CD4-positive, alpha-beta T cell treated with Interleukin-6 at 100 ng/mL for 8 hours (primary cell): ENCODE data around the gene RASAL2.
"Not testable (repeated sequence)": the region's sequence is repeated elsewhere in the genome, so short reads cannot be mapped to it uniquely, and the experiment has no call there.

Experiments used
- DNase-seq: peaks from one replicate; pipeline ENCODE4 v3.0.0-alpha.2; 2020; ENCODE audit warnings: mixed read lengths, low spot score

Gene RASAL2

DNA sequence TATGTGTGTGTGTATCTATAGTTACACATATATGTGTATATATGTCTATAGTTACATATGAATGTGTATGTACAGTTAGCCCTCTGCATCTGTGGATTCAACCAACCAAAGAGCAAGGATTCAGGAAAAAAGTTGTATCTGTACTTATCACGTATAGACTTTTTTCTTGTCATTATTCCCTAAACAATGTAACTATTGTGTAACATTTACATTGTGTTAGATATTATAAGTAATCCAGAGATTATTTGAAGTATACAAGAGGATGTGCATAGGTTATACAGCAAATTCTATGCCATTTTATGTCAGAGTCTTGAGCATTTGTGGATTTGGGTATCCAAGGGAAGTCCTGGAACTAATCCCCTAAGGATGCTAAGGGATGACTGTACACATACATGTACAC, 71.3 kb downstream of the RASAL2 start:
- no peak for DNase-seq

DNA sequence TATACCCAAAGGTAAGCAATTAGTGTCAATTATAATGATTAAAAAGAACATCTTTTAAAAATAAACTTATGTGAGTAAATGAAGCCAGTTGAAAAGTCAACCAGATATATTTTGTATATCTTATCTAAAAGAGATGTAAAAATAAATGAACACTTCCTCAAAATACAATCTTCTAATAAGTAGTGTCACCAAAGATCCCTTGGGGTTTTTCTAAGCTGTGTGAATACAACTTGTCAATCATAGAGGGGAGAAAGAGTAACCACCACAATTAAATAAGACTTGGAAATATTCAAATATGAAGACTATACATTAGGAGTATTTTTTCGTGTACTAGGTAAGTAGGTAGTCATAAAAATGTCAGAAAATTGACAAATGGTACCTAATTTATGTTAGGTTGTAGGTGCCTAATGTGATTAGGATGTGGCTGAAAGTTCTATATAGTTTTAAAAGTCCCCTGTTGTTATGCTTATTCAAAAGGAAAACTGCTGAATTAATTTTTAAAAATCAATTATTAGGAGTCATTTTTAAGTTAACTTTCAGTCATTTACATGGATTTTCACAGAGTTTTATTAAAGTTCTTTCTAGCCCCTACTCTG, 72.6 kb downstream of the RASAL2 start:
- no peak for DNase-seq

DNA sequence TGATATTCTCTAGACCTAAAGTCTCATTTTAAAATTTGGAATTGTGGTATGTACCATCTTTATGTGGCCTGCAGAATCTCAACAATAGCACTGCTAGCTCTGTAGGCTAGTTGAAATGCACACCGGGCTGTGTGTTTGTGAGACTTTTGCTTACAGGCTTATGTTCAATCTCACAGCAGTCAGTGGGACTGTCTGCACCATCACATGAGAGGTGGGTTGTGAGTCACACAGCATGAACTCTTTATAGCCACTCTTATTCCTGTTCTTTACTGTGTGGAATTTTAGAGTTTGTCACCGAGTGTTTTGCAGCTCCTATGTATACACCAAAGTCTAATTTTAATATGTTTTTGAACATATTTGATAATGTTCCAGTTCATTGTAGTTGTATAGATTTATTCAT, 74.6 kb downstream of the RASAL2 start:
- no peak for DNase-seq

DNA sequence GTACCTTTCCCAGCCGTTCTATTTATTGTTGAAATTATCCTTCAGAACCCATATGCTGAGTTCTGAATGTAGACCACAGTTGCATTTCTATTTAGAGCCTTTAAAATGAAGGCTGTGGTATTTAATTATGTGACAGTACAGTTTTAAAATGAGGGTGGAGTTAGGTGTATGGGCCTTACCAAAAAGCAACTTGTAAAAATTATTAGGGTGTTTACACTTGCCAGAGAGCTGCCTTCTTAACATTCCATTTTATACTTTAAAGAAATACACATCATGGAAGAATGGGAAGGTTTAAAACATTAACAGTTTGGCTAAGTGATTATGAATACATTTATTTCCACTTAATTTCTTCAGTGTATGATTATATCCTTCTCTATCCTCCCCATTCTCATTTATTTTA, 75.7 kb downstream of the RASAL2 start:
- DNase-seq: no peak

DNA sequence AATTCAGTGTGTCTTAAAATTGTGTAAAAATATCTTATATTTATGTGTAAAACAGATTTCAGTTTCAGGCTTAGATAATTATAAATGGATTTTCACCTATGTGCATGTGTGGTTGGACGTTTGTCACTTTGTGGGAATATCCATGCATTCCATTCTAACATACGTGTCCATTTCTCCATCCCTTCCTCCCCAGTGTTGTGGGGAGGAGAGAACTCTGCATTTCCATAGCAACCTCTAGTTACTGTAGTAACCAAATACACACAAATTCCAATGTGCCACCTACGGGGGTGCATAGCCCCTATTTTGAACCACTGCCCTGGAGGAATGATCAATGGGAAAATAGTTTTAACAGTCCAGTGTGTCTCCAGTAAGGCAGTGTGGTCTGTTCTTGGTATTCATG, 79.0 kb downstream of the RASAL2 start:
- no peak for DNase-seq

GRCh38 chr1:178174539-178174938, 80.6 kb downstream of the RASAL2 start:
- DNase-seq: no peak

GRCh38 chr1:178180405-178180804, 86.5 kb downstream of the RASAL2 start:
- no peak for DNase-seq

GRCh38 chr1:178183796-178184195, 89.9 kb downstream of the RASAL2 start:
- DNase-seq: no peak

- no peak for DNase-seq
Observed at GRCh38 chr1:178188306-178188705, 94.4 kb downstream of the RASAL2 start.

- no peak for DNase-seq
Observed at GRCh38 chr1:178189814-178190213, 95.9 kb downstream of the RASAL2 start.

GRCh38 chr1:178190881-178191280, 97.0 kb downstream of the RASAL2 start:
- no peak for DNase-seq

DNA sequence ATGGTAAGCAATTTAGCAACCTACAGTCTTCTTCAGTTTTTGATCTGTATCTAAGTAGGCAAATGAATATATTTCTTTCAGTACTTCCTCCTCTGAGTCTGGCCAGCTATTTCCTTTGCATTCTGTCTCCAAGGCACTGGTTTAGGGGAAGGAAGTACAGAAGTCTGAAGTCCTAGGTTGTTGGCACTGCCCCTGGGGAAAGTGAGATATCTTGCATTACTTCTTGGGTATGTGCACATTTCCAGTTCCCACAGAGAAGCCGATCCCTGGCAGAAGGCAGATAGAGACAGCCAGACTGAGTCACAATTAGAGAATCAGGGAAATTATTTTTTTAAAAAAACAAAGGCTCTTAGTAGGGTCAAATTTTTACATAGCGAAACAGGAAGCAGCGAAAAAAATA, 98.8 kb downstream of the RASAL2 start:
- no peak for DNase-seq

DNA sequence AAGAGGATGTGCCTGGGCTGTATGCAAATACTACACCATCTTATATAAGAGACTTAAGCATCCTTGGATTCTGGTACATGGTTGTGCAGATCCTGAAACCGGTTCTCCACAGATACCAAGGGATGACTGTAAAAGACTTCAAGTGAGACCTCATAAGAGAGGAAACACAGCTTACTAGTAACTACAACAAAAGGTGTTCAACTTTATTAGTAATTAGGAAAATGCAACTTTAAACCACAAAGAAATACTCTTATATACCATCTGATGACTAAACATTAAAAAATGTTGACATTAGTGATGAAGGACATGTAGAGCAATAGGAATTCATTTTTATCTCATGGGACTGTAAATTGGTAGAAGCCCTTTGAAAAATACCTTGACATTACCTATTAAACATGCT, 102.7 kb downstream of the RASAL2 start:
- no peak for DNase-seq

- not testable (repeated sequence) for DNase-seq
Observed at GRCh38 chr1:178202095-178202494, 108.2 kb downstream of the RASAL2 start.

- DNase-seq: not testable (repeated sequence)
Observed at GRCh38 chr1:178202546-178202945, 108.6 kb downstream of the RASAL2 start.

- DNase-seq: not testable (repeated sequence)
Observed at GRCh38 chr1:178208269-178208856, 114.5 kb downstream of the RASAL2 start.

- DNase-seq: no peak
Observed at GRCh38 chr1:178209935-178210334, 116.0 kb downstream of the RASAL2 start.

GRCh38 chr1:178218550-178218949, 124.6 kb downstream of the RASAL2 start:
- DNase-seq: no peak

DNA sequence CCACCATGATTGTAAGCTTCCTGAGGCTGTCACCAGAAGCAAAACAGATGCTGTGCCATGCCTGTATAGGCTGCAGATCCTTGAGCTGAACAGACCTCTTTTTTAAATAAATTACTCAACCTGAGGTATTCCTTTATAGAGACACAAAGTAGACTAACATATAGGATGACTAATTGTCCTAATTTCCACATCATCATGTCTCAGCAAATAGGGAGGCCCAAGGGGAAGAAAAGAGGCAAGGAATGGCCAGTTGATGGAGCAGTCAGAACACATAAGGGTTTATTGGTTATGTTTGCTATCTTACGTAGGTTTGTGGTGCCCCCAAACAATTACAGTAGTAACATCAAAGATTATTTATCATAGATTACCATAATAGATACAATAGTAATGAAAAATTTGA, 126.2 kb downstream of the RASAL2 start:
- no peak for DNase-seq

- no peak for DNase-seq
Observed at GRCh38 chr1:178223289-178223688, 129.4 kb downstream of the RASAL2 start.

DNA sequence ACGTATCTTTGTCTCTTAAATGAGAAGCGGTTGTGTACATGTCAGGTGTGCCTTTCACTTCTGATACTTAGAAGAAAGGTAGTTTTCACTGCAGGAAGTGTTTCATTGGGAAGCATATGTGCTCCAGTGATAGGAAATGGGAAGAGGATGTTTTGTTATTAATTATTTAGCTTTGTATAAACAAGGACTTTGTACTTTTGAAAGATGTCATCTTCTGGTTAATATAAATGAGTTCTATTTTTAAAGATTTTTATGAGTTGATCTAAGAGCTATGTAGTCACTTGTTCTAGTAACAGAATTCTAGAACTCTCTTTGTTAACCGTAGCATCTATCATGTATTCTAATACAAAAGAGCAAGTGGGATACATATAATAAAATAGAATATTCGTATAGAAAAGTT, 130.5 kb downstream of the RASAL2 start:
- DNase-seq: no peak

GRCh38 chr1:178230881-178231409, 137.0 kb downstream of the RASAL2 start:
- DNase-seq: no peak

DNA sequence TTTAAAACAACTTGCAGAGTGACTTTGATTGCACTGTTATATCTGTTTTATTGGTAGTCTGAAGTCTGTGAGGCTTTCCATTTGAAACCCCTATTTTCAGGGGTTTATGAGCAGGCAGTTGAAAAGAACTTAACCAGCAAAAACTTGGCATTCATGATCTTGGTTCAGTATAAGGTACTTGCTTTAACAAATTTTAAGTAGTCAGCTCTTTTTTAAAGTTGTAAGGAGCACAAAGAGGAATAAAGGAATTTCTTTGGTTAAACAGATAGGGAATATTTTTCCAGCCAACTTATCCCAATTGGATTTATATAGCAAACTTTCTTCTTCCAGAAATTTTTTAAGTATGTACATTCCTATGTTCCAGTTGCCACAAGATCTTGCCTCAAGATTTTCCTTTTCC, 138.2 kb downstream of the RASAL2 start:
- DNase-seq: no peak

GRCh38 chr1:178232949-178233348, 139.0 kb downstream of the RASAL2 start:
- no peak for DNase-seq
